SK-N-SH (cell line): ENCODE measurements around the gene TERT. TPM values are rescaled to one million over a fixed set of nuclear protein-coding genes. Genes with fewer than 3 reads are reported as not detected.

Source experiments
- CTCF ChIA-PET: fragments of 300-600, 350-600 bp; formaldehyde crosslinking; extraction: SDS; loops from one replicate; lab custom pipeline; 2021; lab: Yijun Ruan, JAX
- POLR2A ChIA-PET: fragments of 350-600 bp; sonication (Branson Sonifier 250); formaldehyde crosslinking; extraction: SDS; loops from one replicate; lab custom pipeline; 2020; ENCODE audit warnings: antibody characterized with exemption, inconsistent platforms; lab: Yijun Ruan, JAX
- DNase-seq: peaks from one replicate; pipeline ENCODE4 v3.0.0; 2012
- H2AFZ ChIP-seq: fragments of 200-600 bp; sonication (generic); 2 replicates; pipeline ENCODE4 v1.8.1; 2016; ENCODE audit warnings: antibody characterized with exemption, mild to moderate bottlenecking, low read depth
- H3F3A ChIP-seq: fragments of 200-600 bp; sonication (generic); replicated peaks from 2 replicates; pipeline ENCODE3; 2016; ENCODE audit warnings: antibody characterized with exemption, mild to moderate bottlenecking; ENCODE audit not compliant: insufficient read depth
- H3K27ac ChIP-seq, 2 experiments: fragments of 200-500 bp in 1 of 2; fragments of 200-600 bp in 1 of 2; sonication (Bioruptor generic) in 1 of 2; sonication (generic), shearing (Covaris generic) in 1 of 2; 2 replicates each; pipeline versions ENCODE4 v1.5.1 to v1.6.1; 2014 to 2016; ENCODE audit warnings: low read depth in 2 of 2, inconsistent platforms in 1 of 2, low read length in 1 of 2, mild to moderate bottlenecking in 1 of 2, mixed read lengths in 1 of 2
- H3K27me3 ChIP-seq: fragments of 200-600 bp; sonication (generic), shearing (Covaris generic); 2 replicates; pipeline ENCODE4 v1.6.1; 2016; ENCODE audit warnings: mixed run types; ENCODE audit not compliant: insufficient read depth
- H3K36me3 ChIP-seq, 2 experiments: fragments of 200-500 bp in 1 of 2; fragments of 200-600 bp in 1 of 2; sonication (Bioruptor generic) in 1 of 2; sonication (generic) in 1 of 2; replicated peaks in 1 of 2; 2 replicates each; pipeline versions ENCODE3 to v1.5.1; 2014 to 2016; ENCODE audit warnings: low read length in 1 of 2, mild to moderate bottlenecking in 1 of 2; ENCODE audit not compliant: insufficient read depth in 2 of 2, control insufficient read depth in 1 of 2
- H3K4me1 ChIP-seq, 2 experiments: fragments of 200-500 bp in 1 of 2; fragments of 200-600 bp in 1 of 2; sonication (Bioruptor generic) in 1 of 2; sonication (generic), shearing (Covaris generic) in 1 of 2; 2 replicates each; pipeline versions ENCODE4 v1.5.1 to v1.6.1; 2014 to 2016; ENCODE audit warnings: low read depth in 1 of 2, low read length in 1 of 2, mixed run types in 1 of 2; ENCODE audit not compliant: insufficient read depth in 2 of 2, control insufficient read depth in 1 of 2
- H3K4me2 ChIP-seq: fragments of 200-600 bp; sonication (generic), shearing (Covaris generic); 2 replicates; pipeline ENCODE4 v1.6.1; 2017; ENCODE audit warnings: mixed run types
- H3K4me3 ChIP-seq, 2 experiments: fragments of 200-500 bp in 1 of 2; fragments of 200-600 bp in 1 of 2; sonication (Bioruptor generic) in 1 of 2; sonication (generic), shearing (Covaris generic) in 1 of 2; 2 replicates each; pipeline versions ENCODE4 v1.5.1 to v1.8.1; 2014 to 2016; ENCODE audit warnings: low read depth in 2 of 2, inconsistent platforms in 1 of 2, low read length in 1 of 2, mild to moderate bottlenecking in 1 of 2, mixed read lengths in 1 of 2, moderate library complexity in 1 of 2
- H3K79me2 ChIP-seq: fragments of 200-600 bp; sonication (generic); 2 replicates; pipeline ENCODE4 v1.8.1; 2017; ENCODE audit warnings: mild to moderate bottlenecking; ENCODE audit not compliant: insufficient read depth
- H3K9ac ChIP-seq: fragments of 200-600 bp; sonication (generic); 2 replicates; pipeline ENCODE4 v1.6.1; 2017; ENCODE audit warnings: mixed run types
- H3K9me2 ChIP-seq: fragments of 200-600 bp; sonication (generic); 2 replicates; pipeline ENCODE4 v1.6.1; 2017; ENCODE audit warnings: mixed run types
- H3K9me3 ChIP-seq: fragments of 200-600 bp; sonication (generic); 2 replicates; pipeline ENCODE4 v1.6.1; 2017; ENCODE audit warnings: mixed run types, mild to moderate bottlenecking, moderate library complexity
- H4K20me1 ChIP-seq: fragments of 200-600 bp; sonication (generic); 2 replicates; pipeline ENCODE4 v1.6.1; 2017; ENCODE audit warnings: mild to moderate bottlenecking, mixed run types; ENCODE audit not compliant: insufficient read depth
- ELF1 ChIP-seq: IDR thresholded peaks from 2 replicates; pipeline ENCODE4 v1.4.0; 2012
- EP300 ChIP-seq, 2 experiments: IDR thresholded peaks; 2 replicates each; pipeline versions ENCODE4 v1.4.0 to v1.6.1; 2012; ENCODE audit warnings: borderline replicate concordance in 1 of 2, low read depth in 1 of 2, low read length in 1 of 2
- EZH2phosphoT487 ChIP-seq: fragments of 200-600 bp; sonication (generic); IDR thresholded peaks from 2 replicates; pipeline ENCODE4 v1.6.1; 2017; ENCODE audit warnings: low read depth, mixed run types, mild to moderate bottlenecking, antibody characterized with exemption, moderate library complexity, borderline replicate concordance
- GABPA ChIP-seq: IDR thresholded peaks from 2 replicates; pipeline ENCODE4 v1.4.0; 2012; ENCODE audit warnings: low read depth, mild to moderate bottlenecking
- GATA2 ChIP-seq: sonication (generic); formaldehyde crosslinking; IDR thresholded peaks from 2 replicates; pipeline ENCODE4 v1.5.0; 2020; ENCODE audit warnings: mild to moderate bottlenecking, missing genetic modification reagents
- JUND ChIP-seq: IDR thresholded peaks from 2 replicates; pipeline ENCODE4 v1.4.0; 2012
- MEF2A ChIP-seq: IDR thresholded peaks from 2 replicates; pipeline ENCODE4 v1.4.0; 2012; ENCODE audit warnings: low read depth, borderline replicate concordance
- MXI1 ChIP-seq: IDR thresholded peaks from 2 replicates; pipeline ENCODE4 v1.6.1; 2012; ENCODE audit warnings: mild to moderate bottlenecking, low read depth, low read length, improper control_type of control experiment
- POLR2AphosphoS5 ChIP-seq: IDR thresholded peaks from 2 replicates; pipeline ENCODE4 v1.6.1; 2012; ENCODE audit warnings: low read depth, low read length
- RAD21 ChIP-seq: IDR thresholded peaks from 2 replicates; pipeline ENCODE4 v1.6.1; 2012; ENCODE audit warnings: mild to moderate bottlenecking, low read length
- RCOR1 ChIP-seq: fragments of 150-350 bp; IDR thresholded peaks from 2 replicates; pipeline ENCODE4 v1.6.1; 2017; ENCODE audit warnings: antibody characterized with exemption, low read length
- RFX5 ChIP-seq: IDR thresholded peaks from 2 replicates; pipeline ENCODE4 v1.6.1; 2012; ENCODE audit warnings: mild to moderate bottlenecking, improper control_type of control experiment, low read length
- RXRA ChIP-seq: IDR thresholded peaks from 2 replicates; pipeline ENCODE4 v1.4.0; 2012; ENCODE audit warnings: low read depth, mild to moderate bottlenecking, borderline replicate concordance
- SIN3A ChIP-seq: IDR thresholded peaks from 2 replicates; pipeline ENCODE4 v1.6.1; 2012; ENCODE audit warnings: low read depth, mild to moderate bottlenecking, low read length, moderate library complexity, borderline replicate concordance
- SMC3 ChIP-seq: IDR thresholded peaks from 2 replicates; pipeline ENCODE4 v1.6.1; 2012; ENCODE audit warnings: low read depth, low read length, improper control_type of control experiment
- TAF1 ChIP-seq: IDR thresholded peaks from 2 replicates; pipeline ENCODE4 v1.6.1; 2012; ENCODE audit warnings: low read depth, mild to moderate bottlenecking, low read length, moderate library complexity, borderline replicate concordance
- YY1 ChIP-seq: IDR thresholded peaks from 2 replicates; pipeline ENCODE4 v1.4.0; 2012; ENCODE audit warnings: low read depth, mild to moderate bottlenecking
- WGBS: methylation state at CpG from one replicate; pipeline ENCODE4 v1.1.6; 2017; ENCODE audit warnings: low lambda C conversion rate; 5-methylcytosine and 5-hydroxymethylcytosine counted together
- polyA plus RNA-seq, 3 experiments: library from polyadenylated mRNA; depleted of rRNA; stranded (reverse); fragments of >200 nt; gene quantifications; 2 replicates each; pipeline ENCODE4 v1.2.3, GENCODE V29; 2012
- TF ChIP-seq, protein P1 (sequence below): IDR thresholded peaks from 2 replicates; pipeline ENCODE4; 2012
- TF ChIP-seq, protein P2 (sequence below): fragments of 150-350 bp; IDR thresholded peaks from 2 replicates; pipeline ENCODE4 v1.6.1; 2017; ENCODE audit warnings: antibody characterized with exemption, low read length, low read depth, borderline replicate concordance
- TF ChIP-seq, protein P3 (sequence below): fragments of 200-600 bp; sonication (generic); IDR thresholded peaks from 2 replicates; pipeline ENCODE4 v1.6.1; 2017; ENCODE audit warnings: antibody characterized with exemption, mild to moderate bottlenecking, moderate library complexity

The TERT gene
- polyA plus RNA-seq, 1 of the 3 experiments (the other 2 are of a cell fraction) = 2.4 TPM

DNA sequence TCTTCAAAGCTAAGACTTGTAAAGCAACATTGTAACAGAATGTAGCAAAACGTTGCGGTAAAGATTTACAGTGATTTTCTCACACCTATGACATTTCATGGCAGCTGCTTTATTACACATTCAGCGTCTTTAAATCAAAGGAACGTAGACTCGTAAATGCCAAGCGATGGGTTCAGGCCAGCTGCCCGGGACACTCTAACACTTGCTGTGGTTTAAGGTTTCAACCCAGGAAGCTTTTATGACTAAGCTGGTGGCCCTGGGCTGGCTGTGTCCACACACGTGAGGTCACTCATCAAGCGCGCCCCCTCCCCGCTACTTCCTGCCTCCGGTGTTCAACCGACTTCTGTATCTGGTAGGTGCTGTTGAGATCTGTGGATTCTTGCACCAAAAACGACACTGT lies 67.2 kb downstream of the TERT start:
- Histone ChIP-seq H3K4me3 (no peak overlapping the region), H3K4me1 (no peaks in the 10 kb centered on the region), H3K79me2 (no peaks in the 10 kb centered on the region), H3K27ac (no peak overlapping the region), H3K36me3 (no peaks in the 10 kb centered on the region), H2AFZ (no peak overlapping the region), H3K9me2 (no peaks in the 10 kb centered on the region), H3K4me2 (no peak overlapping the region), H3K9me3 (no peaks in the 10 kb centered on the region), H3K9ac (no peak overlapping the region), H3F3A (no peaks in the 10 kb centered on the region), H4K20me1 (no peaks in the 10 kb centered on the region), H3K27me3 (peaks cover 19% of the 10 kb centered on the region; the same call in 1 of the 2 replicates)
- ChIA-PET POLR2A (no interaction called here), CTCF (interaction anchor here (1.0 to 1.3 kb wide), 2 partner anchors 10 to 20 kb away, joined by 3 read pairs; no protein-coding TSS in a partner anchor)
- TF ChIP-seq, protein P1, sequence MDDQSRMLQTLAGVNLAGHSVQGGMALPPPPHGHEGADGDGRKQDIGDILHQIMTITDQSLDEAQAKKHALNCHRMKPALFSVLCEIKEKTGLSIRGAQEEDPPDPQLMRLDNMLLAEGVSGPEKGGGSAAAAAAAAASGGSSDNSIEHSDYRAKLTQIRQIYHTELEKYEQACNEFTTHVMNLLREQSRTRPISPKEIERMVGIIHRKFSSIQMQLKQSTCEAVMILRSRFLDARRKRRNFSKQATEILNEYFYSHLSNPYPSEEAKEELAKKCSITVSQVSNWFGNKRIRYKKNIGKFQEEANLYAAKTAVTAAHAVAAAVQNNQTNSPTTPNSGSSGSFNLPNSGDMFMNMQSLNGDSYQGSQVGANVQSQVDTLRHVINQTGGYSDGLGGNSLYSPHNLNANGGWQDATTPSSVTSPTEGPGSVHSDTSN = no peak
- TF ChIP-seq YY1 (no peak), RFX5 (no peak), TAF1 (no peak), JUND (no peak), RXRA (no peak), EP300 (IDR thresholded peaks at IDR 0.05; ENCODE audit: borderline replicate concordance in 1 of 2, low read depth in 1 of 2, low read length in 1 of 2) (no peak), RCOR1 (no peak), SIN3A (no peak)
- TF ChIP-seq, protein P2, sequence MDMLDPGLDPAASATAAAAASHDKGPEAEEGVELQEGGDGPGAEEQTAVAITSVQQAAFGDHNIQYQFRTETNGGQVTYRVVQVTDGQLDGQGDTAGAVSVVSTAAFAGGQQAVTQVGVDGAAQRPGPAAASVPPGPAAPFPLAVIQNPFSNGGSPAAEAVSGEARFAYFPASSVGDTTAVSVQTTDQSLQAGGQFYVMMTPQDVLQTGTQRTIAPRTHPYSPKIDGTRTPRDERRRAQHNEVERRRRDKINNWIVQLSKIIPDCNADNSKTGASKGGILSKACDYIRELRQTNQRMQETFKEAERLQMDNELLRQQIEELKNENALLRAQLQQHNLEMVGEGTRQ = no peak
- 53% methylated on average over 14 of the region's 14 CpGs for WGBS
- no peak for DNase-seq

DNA sequence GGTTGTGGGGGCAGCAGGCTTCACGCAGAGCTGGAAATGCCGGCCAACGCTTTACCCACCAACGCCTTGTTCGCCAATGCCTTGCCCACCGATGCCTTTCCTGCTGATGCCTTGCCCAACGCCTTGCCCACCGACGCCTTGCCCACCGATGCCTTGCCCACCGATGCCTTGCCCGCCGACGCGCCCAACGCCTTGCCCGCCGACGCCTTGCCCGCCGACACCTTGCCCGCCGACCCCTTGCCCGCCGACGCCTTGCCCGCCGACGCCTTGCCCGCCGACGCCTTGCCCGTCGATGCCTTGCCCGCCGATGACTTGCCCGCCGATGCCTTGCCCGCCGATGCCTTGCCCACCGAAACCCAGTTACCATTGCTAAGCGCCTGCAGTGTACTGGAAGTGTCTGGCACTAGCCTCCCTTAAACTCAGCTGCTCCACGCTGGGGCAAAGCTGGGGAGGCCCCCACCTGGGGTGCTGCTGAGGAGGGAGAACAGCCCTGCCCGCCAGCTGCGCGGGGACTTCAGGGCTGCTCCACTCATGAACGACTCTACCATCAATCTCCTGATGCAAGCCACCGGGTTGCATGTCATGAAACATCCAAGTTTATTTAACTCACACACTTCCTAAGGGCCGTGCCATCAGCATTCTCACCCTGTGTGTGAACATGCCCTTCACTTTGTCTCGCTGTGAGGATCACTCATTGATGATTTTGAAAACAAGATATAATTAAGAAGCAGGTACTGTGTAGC lies 67.9 kb downstream of the TERT start:
- Histone ChIP-seq H3F3A (peaks cover 6% of the 10 kb centered on the region), H4K20me1 (no peaks in the 10 kb centered on the region), H3K4me2 (no peak overlapping the region), H3K9ac (no peak overlapping the region), H3K79me2 (no peaks in the 10 kb centered on the region), H3K9me3 (no peaks in the 10 kb centered on the region), H3K4me3 (no peak overlapping the region), H3K4me1 (no peaks in the 10 kb centered on the region), H3K27ac (no peak overlapping the region), H2AFZ (no peak overlapping the region), H3K36me3 (no peaks in the 10 kb centered on the region), H3K27me3 (peaks cover 19% of the 10 kb centered on the region; the same call in 1 of the 2 replicates), H3K9me2 (no peaks in the 10 kb centered on the region)
- 79% methylated on average over 50 of the region's 50 CpGs for WGBS
- no peak for DNase-seq
- ChIA-PET POLR2A (no interaction called here), CTCF (interaction anchor here (0.8 to 1.3 kb wide), 3 partner anchors 10 to 20 kb away, joined by 3 read pairs; no protein-coding TSS in a partner anchor)
- TF ChIP-seq GATA2 (CRISPR knock-in tag) = no peak
- TF ChIP-seq JUND = no peak
- no peak for TF ChIP-seq POLR2AphosphoS5
- no peak for TF ChIP-seq SMC3
- no peak for TF ChIP-seq MXI1
- TF ChIP-seq EZH2phosphoT487 = no peak
- TF ChIP-seq, protein P1 = no peak
- TF ChIP-seq MEF2A = no peak
- TF ChIP-seq, protein P2 = no peak
- TF ChIP-seq ELF1 = no peak
- TF ChIP-seq, protein P3, sequence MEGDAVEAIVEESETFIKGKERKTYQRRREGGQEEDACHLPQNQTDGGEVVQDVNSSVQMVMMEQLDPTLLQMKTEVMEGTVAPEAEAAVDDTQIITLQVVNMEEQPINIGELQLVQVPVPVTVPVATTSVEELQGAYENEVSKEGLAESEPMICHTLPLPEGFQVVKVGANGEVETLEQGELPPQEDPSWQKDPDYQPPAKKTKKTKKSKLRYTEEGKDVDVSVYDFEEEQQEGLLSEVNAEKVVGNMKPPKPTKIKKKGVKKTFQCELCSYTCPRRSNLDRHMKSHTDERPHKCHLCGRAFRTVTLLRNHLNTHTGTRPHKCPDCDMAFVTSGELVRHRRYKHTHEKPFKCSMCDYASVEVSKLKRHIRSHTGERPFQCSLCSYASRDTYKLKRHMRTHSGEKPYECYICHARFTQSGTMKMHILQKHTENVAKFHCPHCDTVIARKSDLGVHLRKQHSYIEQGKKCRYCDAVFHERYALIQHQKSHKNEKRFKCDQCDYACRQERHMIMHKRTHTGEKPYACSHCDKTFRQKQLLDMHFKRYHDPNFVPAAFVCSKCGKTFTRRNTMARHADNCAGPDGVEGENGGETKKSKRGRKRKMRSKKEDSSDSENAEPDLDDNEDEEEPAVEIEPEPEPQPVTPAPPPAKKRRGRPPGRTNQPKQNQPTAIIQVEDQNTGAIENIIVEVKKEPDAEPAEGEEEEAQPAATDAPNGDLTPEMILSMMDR = no peak
- no peak for TF ChIP-seq RAD21
- no peak for TF ChIP-seq RXRA
- no peak for TF ChIP-seq GABPA
